Neural crest cell (in vitro differentiated cells): Measurements from ENCODE around the gene XPO4. TPM values are rescaled to one million over a fixed set of nuclear protein-coding genes. Genes with fewer than 3 reads are reported as not detected.
"Not testable (repeated sequence)": the region's sequence is repeated elsewhere in the genome, so short reads cannot be mapped to it uniquely, and the experiment has no call there.

Experiments used
- DNase-seq: peaks from one replicate; pipeline ENCODE4 v3.0.0; 2021; ENCODE audit warnings: low read depth, mixed read lengths, low spot score
- H3K27ac Mint-ChIP-seq: one replicate; pipeline ENCODE4 v1.8.0; 2021; ENCODE audit warnings: mild to moderate bottlenecking, mixed read lengths; ENCODE audit not compliant: unreplicated experiment
- H3K27me3 Mint-ChIP-seq: 2 replicates; pipeline ENCODE4 v1.8.0; 2021; ENCODE audit warnings: low read depth, mild to moderate bottlenecking, mixed read lengths
- H3K36me3 Mint-ChIP-seq: 2 replicates; pipeline ENCODE4 v1.8.0; 2021; ENCODE audit warnings: low read depth, mild to moderate bottlenecking, mixed read lengths
- H3K4me1 Mint-ChIP-seq: 2 replicates; pipeline ENCODE4 v1.8.0; 2021; ENCODE audit warnings: mixed read lengths
- H3K4me3 Mint-ChIP-seq: one replicate; pipeline ENCODE4 v1.8.0; 2021; ENCODE audit warnings: mild to moderate bottlenecking, mixed read lengths
- H3K9me3 Mint-ChIP-seq: 2 replicates; pipeline ENCODE4 v1.8.0; 2021; ENCODE audit warnings: mixed read lengths
- CTCF ChIP-seq: fragments of 200-600 bp; sonication (generic); conservative IDR thresholded peaks from 2 replicates; pipeline ENCODE4 v1.5.0; 2021; ENCODE audit warnings: antibody characterized with exemption, mild to moderate bottlenecking
- total RNA-seq: library from RNA; stranded (reverse); gene quantifications from 2 replicates; pipeline ENCODE4 v1.2.1, GENCODE V29; 2021

Gene XPO4
- total RNA-seq, 1 donor from 2014 or later, result 26.1 TPM

- Mint-ChIP-seq H3K36me3 (no peaks in the 10 kb centered on the region), H3K27ac (peak overlapping the region; percentile 96), H3K27me3 (no peaks in the 10 kb centered on the region), H3K9me3 (no peaks in the 10 kb centered on the region), H3K4me3 (peak overlapping the region; percentile 98), H3K4me1 (peaks cover 25% of the 10 kb centered on the region)
- peak; percentile 11 for DNase-seq
- no peak for TF ChIP-seq CTCF
Observed at GRCh38 chr13:20901668-20902437, 693 bp downstream of the XPO4 start.

GRCh38 chr13:20894245-20894644 lies 8.3 kb downstream of the XPO4 start:
- no peaks in the 10 kb centered on the region for H3K4me1 Mint-ChIP-seq
- no peak overlapping the region for H3K4me3 Mint-ChIP-seq
- no peaks in the 10 kb centered on the region for H3K9me3 Mint-ChIP-seq
- TF ChIP-seq CTCF, result no peak
- no peaks in the 10 kb centered on the region for H3K27me3 Mint-ChIP-seq
- no peaks in the 10 kb centered on the region for H3K36me3 Mint-ChIP-seq
- H3K27ac Mint-ChIP-seq, result no peak overlapping the region
- no peak for DNase-seq

- Mint-ChIP-seq H3K27ac (no peak overlapping the region), H3K36me3 (no peaks in the 10 kb centered on the region), H3K27me3 (no peaks in the 10 kb centered on the region), H3K4me3 (no peak overlapping the region), H3K9me3 (no peaks in the 10 kb centered on the region), H3K4me1 (no peaks in the 10 kb centered on the region)
- no peak for TF ChIP-seq CTCF
- no peak for DNase-seq
Observed at GRCh38 chr13:20891768-20892167, 10.8 kb downstream of the XPO4 start.

DNA sequence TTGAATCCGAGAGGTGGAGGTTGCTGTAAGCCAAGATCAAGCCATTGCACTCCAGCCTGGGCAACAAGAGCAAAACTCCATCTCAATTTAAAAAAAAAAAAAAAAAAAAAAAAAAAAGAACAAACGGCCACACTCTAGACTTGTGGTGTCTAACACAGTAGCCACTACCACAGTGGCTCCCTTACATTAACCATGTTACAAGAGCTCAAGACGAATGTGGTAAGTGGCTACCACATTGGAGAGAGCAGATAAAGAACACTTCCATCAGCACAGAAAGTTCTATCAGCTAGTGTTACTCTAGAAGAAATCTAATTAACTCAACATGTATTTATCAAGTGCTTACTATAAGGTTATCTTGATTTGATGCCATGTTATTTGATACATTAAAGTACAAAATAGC lies 11.5 kb downstream of the XPO4 start:
- Mint-ChIP-seq H3K4me1 (no peaks in the 10 kb centered on the region), H3K27ac (no peak overlapping the region), H3K27me3 (no peaks in the 10 kb centered on the region), H3K4me3 (no peak overlapping the region), H3K9me3 (no peaks in the 10 kb centered on the region), H3K36me3 (no peaks in the 10 kb centered on the region)
- DNase-seq, result no peak
- TF ChIP-seq CTCF, result no peak

DNA sequence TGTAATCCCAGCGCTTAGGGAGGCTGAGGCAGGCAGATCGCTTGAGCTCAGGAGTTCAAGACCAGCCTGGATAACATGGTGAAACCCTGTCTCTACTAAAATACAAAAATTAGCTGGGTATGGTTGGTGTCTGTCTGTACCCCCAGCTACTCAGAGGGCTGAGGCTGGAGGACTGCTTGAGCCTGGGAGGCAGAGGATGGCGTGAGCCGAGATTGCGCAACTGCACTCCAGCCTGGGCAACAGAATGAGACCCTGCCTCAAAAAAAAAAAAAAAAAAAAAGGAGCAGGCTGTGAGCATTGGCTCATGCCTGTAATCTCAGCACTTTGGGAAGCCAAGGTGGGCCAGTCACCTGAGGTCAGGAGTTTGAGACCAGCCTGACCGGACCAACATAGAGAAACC lies 12.0 kb downstream of the XPO4 start:
- H3K27ac Mint-ChIP-seq, DNase-seq, H3K4me1 Mint-ChIP-seq, H3K36me3 Mint-ChIP-seq, H3K9me3 Mint-ChIP-seq, H3K4me3 Mint-ChIP-seq, H3K27me3 Mint-ChIP-seq: not testable (repeated sequence)

GRCh38 chr13:20882206-20882605 lies 20.3 kb downstream of the XPO4 start:
- H3K27me3 Mint-ChIP-seq, result no peaks in the 10 kb centered on the region
- H3K4me1 Mint-ChIP-seq, result peaks cover 33% of the 10 kb centered on the region
- no peak for TF ChIP-seq CTCF
- no peak for DNase-seq
- H3K9me3 Mint-ChIP-seq, result peaks cover 5% of the 10 kb centered on the region
- no peak overlapping the region for H3K4me3 Mint-ChIP-seq
- peaks cover 20% of the 10 kb centered on the region for H3K36me3 Mint-ChIP-seq
- no peak overlapping the region for H3K27ac Mint-ChIP-seq
